HTR-8/SVneo (cell line): ENCODE results near the gene SCARB1.

Experiments
- DNase-seq: peaks from one replicate; pipeline ENCODE4 v3.0.0; 2011; ENCODE audit warnings: low spot score, mixed read lengths; ENCODE audit not compliant: insufficient read length
- FAIRE-seq: peaks from 2 replicates; lab custom pipeline; 2011; peaks lifted over from hg19 to GRCh38; lab: Jason Lieb, UNC

SCARB1 gene

GRCh38 chr12:124753228-124753591, 110.5 kb downstream of the SCARB1 start:
- DNase-seq (no peak), FAIRE-seq (no peak)

GRCh38 chr12:124752437-124753227, 111.0 kb downstream of the SCARB1 start:
- DNase-seq: no peak
- FAIRE-seq: peak; percentile 4

- DNase-seq: no peak
- peak; percentile 9 for FAIRE-seq
These were observed 111.9 kb downstream of the SCARB1 start for GRCh38 chr12:124751654-124752355.

- FAIRE-seq: no peak
- DNase-seq: no peak
These were observed 112.7 kb downstream of the SCARB1 start for GRCh38 chr12:124750787-124751471.

- no peak for FAIRE-seq
- no peak for DNase-seq
These were observed 113.5 kb downstream of the SCARB1 start for GRCh38 chr12:124750149-124750656.

- DNase-seq: no peak
- no peak for FAIRE-seq
These were observed 113.9 kb downstream of the SCARB1 start for GRCh38 chr12:124749725-124750124.

GRCh38 chr12:124747426-124748161, 116.1 kb downstream of the SCARB1 start:
- FAIRE-seq (no peak), DNase-seq (peak; percentile 71)

GRCh38 chr12:124746649-124747425, 116.8 kb downstream of the SCARB1 start:
- FAIRE-seq (peak; percentile 36), DNase-seq (no peak)

GRCh38 chr12:124745891-124746570, 117.6 kb downstream of the SCARB1 start:
- peak; percentile 84 for DNase-seq
- peak; percentile 99 for FAIRE-seq

GRCh38 chr12:124745465-124745890, 118.2 kb downstream of the SCARB1 start:
- FAIRE-seq (no peak), DNase-seq (no peak)

GRCh38 chr12:124744659-124745464, 118.8 kb downstream of the SCARB1 start:
- FAIRE-seq (no peak), DNase-seq (no peak)

GRCh38 chr12:124744273-124744640, 119.4 kb downstream of the SCARB1 start:
- no peak for DNase-seq
- no peak for FAIRE-seq

GRCh38 chr12:124743479-124744272, 120.0 kb downstream of the SCARB1 start:
- no peak for FAIRE-seq
- no peak for DNase-seq

- FAIRE-seq (no peak), DNase-seq (no peak)
These were observed 121.0 kb downstream of the SCARB1 start for GRCh38 chr12:124742678-124743077.

- DNase-seq (no peak), FAIRE-seq (no peak)
These were observed 121.6 kb downstream of the SCARB1 start for GRCh38 chr12:124742111-124742510.

GRCh38 chr12:124741211-124741610, 122.5 kb downstream of the SCARB1 start:
- DNase-seq (no peak), FAIRE-seq (no peak)

GRCh38 chr12:124740691-124741137, 123.0 kb downstream of the SCARB1 start:
- peak; percentile 68 for DNase-seq
- peak; percentile 80 for FAIRE-seq
